Keratinocyte (primary cell): ENCODE results near the gene CLN3. TPM values are rescaled to one million over a fixed set of nuclear protein-coding genes. Genes with fewer than 3 reads are reported as not detected.

Experiments
- DNase-seq: peaks from one replicate; pipeline ENCODE4 v3.0.0-alpha.2; 2011; ENCODE audit warnings: low read depth, missing footprints, low spot score
- FAIRE-seq: peaks from 2 replicates; lab custom pipeline; 2011; peaks lifted over from hg19 to GRCh38; lab: Jason Lieb, UNC
- H2AFZ ChIP-seq: 2 replicates; pipeline ENCODE4 v1.6.0; 2012; ENCODE audit warnings: low read length, control low read depth, inconsistent platforms; ENCODE audit not compliant: control insufficient read depth
- H3K27ac ChIP-seq: 2 replicates; pipeline ENCODE4 v1.5.1; 2011; ENCODE audit warnings: low read length; ENCODE audit not compliant: control insufficient read depth, insufficient read depth
- H3K27me3 ChIP-seq: 3 replicates; pipeline ENCODE4 v1.6.0; 2011; ENCODE audit warnings: low read length; ENCODE audit not compliant: control insufficient read depth, insufficient read depth; ENCODE audit errors: extremely low read depth
- H3K36me3 ChIP-seq, 2 experiments: 2 replicates in 1 of 2; 3 replicates in 1 of 2; pipeline ENCODE4 v1.5.1; 2011; ENCODE audit warnings: low read length in 2 of 2, mild to moderate bottlenecking in 1 of 2; ENCODE audit not compliant: control insufficient read depth in 2 of 2, insufficient read depth in 2 of 2; ENCODE audit errors: extremely low read depth in 1 of 2
- H3K4me1 ChIP-seq: 3 replicates; pipeline ENCODE4 v1.5.1; 2011; ENCODE audit warnings: low read length; ENCODE audit not compliant: control insufficient read depth, insufficient read depth; ENCODE audit errors: extremely low read depth
- H3K4me2 ChIP-seq: 3 replicates; pipeline ENCODE4 v1.6.0; 2011; ENCODE audit warnings: low read depth, low read length; ENCODE audit not compliant: control insufficient read depth, insufficient read depth; ENCODE audit errors: extremely low read depth
- H3K4me3 ChIP-seq, 3 experiments: fragments of 200-600 bp in 1 of 3; sonication (generic) in 1 of 3; 2 replicates in 2 of 3; 3 replicates in 1 of 3; pipeline ENCODE4 v1.5.1; 2011 to 2016; ENCODE audit warnings: low read length in 3 of 3, mild to moderate bottlenecking in 3 of 3, control low read depth in 2 of 3, inconsistent platforms in 1 of 3, low read depth in 1 of 3, mixed read lengths in 1 of 3, mixed run types in 1 of 3, moderate library complexity in 1 of 3; ENCODE audit not compliant: control insufficient read depth in 2 of 3, insufficient read depth in 2 of 3; ENCODE audit errors: extremely low read depth in 1 of 3
- H3K79me2 ChIP-seq: 2 replicates; pipeline ENCODE4 v1.6.0; 2012; ENCODE audit warnings: low read length; ENCODE audit not compliant: control insufficient read depth, insufficient read depth
- H3K9ac ChIP-seq: 3 replicates; pipeline ENCODE4 v1.6.0; 2011; ENCODE audit warnings: low read length; ENCODE audit not compliant: control insufficient read depth, insufficient read depth; ENCODE audit errors: extremely low read depth
- H3K9me1 ChIP-seq: 3 replicates; pipeline ENCODE4 v1.6.0; 2011; ENCODE audit warnings: low read length; ENCODE audit not compliant: control insufficient read depth, insufficient read depth; ENCODE audit errors: extremely low read depth
- H3K9me3 ChIP-seq: 2 replicates; pipeline ENCODE4 v1.5.1; 2012; ENCODE audit warnings: low read depth, low read length; ENCODE audit not compliant: control insufficient read depth
- H4K20me1 ChIP-seq: 3 replicates; pipeline ENCODE4 v1.6.0; 2011; ENCODE audit warnings: low read length; ENCODE audit not compliant: control insufficient read depth, insufficient read depth; ENCODE audit errors: extremely low read depth
- CTCF ChIP-seq, 3 experiments: IDR thresholded peaks in 1 of 3; conservative IDR thresholded peaks in 1 of 3; optimal IDR thresholded peaks in 1 of 3; 2 replicates in 2 of 3; 3 replicates in 1 of 3; pipeline versions ENCODE3 to v1.5.1; 2011; ENCODE audit warnings: low read length in 3 of 3, mild to moderate bottlenecking in 3 of 3, moderate library complexity in 2 of 3, control low read depth in 1 of 3, inconsistent platforms in 1 of 3; ENCODE audit not compliant: insufficient read depth in 2 of 3; ENCODE audit errors: extremely low read depth in 1 of 3
- EZH2 ChIP-seq: IDR thresholded peaks from one replicate; pipeline ENCODE4 v1.6.1; 2012; ENCODE audit warnings: inconsistent platforms, mild to moderate bottlenecking, low read length, moderate library complexity
- dilution Hi-C: fragments of 300-500 bp; cut with MboI; formaldehyde crosslinking; loops from one replicate; pipeline ENCODE4 v1.7.0; 2020; ENCODE audit warnings: low sequenced_read_pairs; ENCODE audit not compliant: extremely low pct_ligation_motif_present
- polyA plus RNA-seq, 5 experiments: library from polyadenylated mRNA; depleted of rRNA in 3 of 5; stranded (reverse) in 3 of 5; stranded (forward) in 1 of 5; unstranded in 1 of 5; fragments of >200 nt; gene quantifications; 1 replicate in 1 of 5; 2 replicates in 3 of 5; 3 replicates in 1 of 5; pipeline versions ENCODE4 v1.2.1 to v1.2.3, GENCODE V29; 2011 to 2012; ENCODE audit warnings: missing spikeins in 2 of 5, low read depth in 1 of 5, low replicate concordance in 1 of 5

CLN3 gene
- polyA plus RNA-seq, 1 donor (not counting 4 experiments of a cell fraction or from before 2014, with no cell fraction given) = 12.6 TPM

GRCh38 chr16:28520672-28521071 is 28.8 kb upstream of the CLN3 start:
- Histone ChIP-seq H3K79me2 (no peaks in the 10 kb centered on the region), H3K9me3 (no peaks in the 10 kb centered on the region), H3K9ac (no peak overlapping the region), H3K36me3 (no peaks in the 10 kb centered on the region), H4K20me1 (no peaks in the 10 kb centered on the region), H3K27ac (no peak overlapping the region), H3K27me3 (no peaks in the 10 kb centered on the region), H3K4me1 (no peaks in the 10 kb centered on the region), H3K9me1 (no peaks in the 10 kb centered on the region), H3K4me2 (no peak overlapping the region), H2AFZ (no peak overlapping the region), H3K4me3 (no peak overlapping the region)
- FAIRE-seq = no peak
- dilution Hi-C loops = no loop called here
- no peak for DNase-seq
- TF ChIP-seq EZH2 = no peak
- TF ChIP-seq CTCF (optimal IDR thresholded peaks at IDR 0.05 in 1 of 3, IDR thresholded peaks at IDR 0.05 in 1 of 3, conservative IDR thresholded peaks at IDR 0.05 in 1 of 3; ENCODE audit: extremely low read depth in 1 of 3, insufficient read depth in 2 of 3, low read length in 3 of 3) = no peak

- no peak for TF ChIP-seq CTCF (optimal IDR thresholded peaks at IDR 0.05 in 1 of 3, IDR thresholded peaks at IDR 0.05 in 1 of 3, conservative IDR thresholded peaks at IDR 0.05 in 1 of 3; ENCODE audit: extremely low read depth in 1 of 3, insufficient read depth in 2 of 3, low read length in 3 of 3)
- TF ChIP-seq EZH2 = no peak
- no peak overlapping the region for H3K4me3 ChIP-seq
- H3K27ac ChIP-seq = no peak overlapping the region
- no peak for FAIRE-seq
- no peaks in the 10 kb centered on the region for H3K79me2 ChIP-seq
- dilution Hi-C loops = no loop called here
- no peak for DNase-seq
- H3K9me1 ChIP-seq = no peaks in the 10 kb centered on the region
- H3K9ac ChIP-seq = no peak overlapping the region
- H3K27me3 ChIP-seq = no peaks in the 10 kb centered on the region
- no peaks in the 10 kb centered on the region for H3K36me3 ChIP-seq
- H3K9me3 ChIP-seq = no peaks in the 10 kb centered on the region
- no peaks in the 10 kb centered on the region for H3K4me1 ChIP-seq
- H3K4me2 ChIP-seq = no peak overlapping the region
- H2AFZ ChIP-seq = no peak overlapping the region
- H4K20me1 ChIP-seq = no peaks in the 10 kb centered on the region
Observed at GRCh38 chr16:28514246-28514645, 22.4 kb upstream of the CLN3 start.
